Stimulated activated CD8-positive, alpha-beta memory T cell treated with anti-CD3 and anti-CD28 coated beads, Interleukin-15, amount 100 ng/mL, for 4 hours (primary cell): Measurements from ENCODE around the gene ZC3H14.

ENCODE experiments used
- DNase-seq, 2 donors: peaks; one replicate each; pipeline ENCODE4 v3.0.0-alpha.2; 2020; ENCODE audit warnings: low read depth in 2 of 2

ZC3H14 gene

DNA sequence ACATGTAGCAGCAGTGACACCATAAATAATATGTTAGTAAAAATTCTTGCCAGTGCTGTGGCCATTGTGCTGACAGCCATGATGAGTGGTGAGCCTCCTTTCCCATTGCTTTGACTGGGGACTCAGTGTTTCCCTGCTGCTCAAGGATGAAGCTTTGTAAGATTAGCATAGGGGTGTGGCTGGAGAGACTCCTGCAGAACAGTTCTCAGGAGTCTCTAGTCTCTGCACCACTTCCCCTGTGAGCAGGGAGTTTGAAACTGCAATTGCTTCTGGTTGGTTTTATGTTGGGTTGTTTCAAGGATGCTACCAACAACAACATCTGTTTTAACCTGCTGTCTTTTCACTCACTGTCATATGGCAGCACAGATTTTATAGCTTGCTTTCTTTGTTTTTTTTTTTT is 41.4 kb downstream of the ZC3H14 start:
- no peak for DNase-seq

DNA sequence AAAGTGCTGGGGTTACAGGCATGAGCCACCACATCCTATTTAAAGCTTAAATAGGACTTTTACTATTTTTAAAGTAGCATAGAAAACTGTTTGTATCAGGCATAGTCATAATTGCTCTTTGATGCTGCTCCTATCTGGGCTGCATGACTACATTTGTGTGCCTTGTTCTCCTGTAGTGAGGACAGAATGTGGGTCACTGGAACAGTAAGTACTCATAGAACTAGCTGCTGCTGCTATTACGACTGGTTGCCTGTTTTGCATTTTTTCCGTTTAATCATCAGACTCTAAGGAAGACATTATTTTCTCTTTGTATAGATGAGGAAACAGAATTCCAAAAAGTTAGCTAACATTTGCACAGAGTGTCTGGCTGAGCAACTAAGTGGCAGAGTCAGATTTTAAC is 42.8 kb downstream of the ZC3H14 start:
- DNase-seq: no peak

DNA sequence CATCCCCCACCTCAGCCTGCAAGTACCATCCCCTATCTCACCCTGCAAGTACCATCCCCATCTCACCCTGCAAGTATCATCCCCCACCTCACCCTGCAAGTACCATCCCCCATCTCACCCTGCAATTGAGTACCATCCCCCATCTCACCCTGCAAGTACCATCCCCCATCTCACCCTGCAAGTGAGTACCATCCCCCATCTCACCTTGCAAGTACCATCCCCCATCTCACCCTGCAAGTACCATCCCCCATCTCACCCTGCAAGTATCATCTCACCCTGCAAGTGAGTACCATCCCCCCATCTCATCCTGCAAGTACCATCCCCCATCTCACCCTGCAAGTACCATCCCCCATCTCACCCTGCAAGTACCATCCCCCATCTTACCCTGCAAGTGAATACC is 45.0 kb downstream of the ZC3H14 start:
- DNase-seq: no peak

DNA sequence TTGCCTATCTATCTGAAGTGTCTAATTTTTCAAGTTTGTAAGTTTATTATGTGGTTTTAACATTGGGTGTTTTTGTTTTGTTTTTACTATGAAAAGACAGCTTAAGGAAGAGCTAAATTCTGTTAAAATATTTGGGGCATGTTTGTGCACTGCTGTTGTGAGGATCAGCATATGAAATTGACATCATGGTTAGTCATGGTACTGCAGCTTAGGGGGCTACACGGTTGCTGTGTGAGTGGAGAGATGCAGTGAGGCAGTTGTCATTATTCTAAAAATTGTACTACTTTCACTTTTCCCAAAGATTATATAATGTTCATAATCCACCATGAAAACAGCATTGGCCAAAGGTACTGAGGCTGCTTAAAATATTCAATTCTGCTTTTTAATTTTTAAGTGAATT is 49.0 kb downstream of the ZC3H14 start:
- DNase-seq: no peak

DNA sequence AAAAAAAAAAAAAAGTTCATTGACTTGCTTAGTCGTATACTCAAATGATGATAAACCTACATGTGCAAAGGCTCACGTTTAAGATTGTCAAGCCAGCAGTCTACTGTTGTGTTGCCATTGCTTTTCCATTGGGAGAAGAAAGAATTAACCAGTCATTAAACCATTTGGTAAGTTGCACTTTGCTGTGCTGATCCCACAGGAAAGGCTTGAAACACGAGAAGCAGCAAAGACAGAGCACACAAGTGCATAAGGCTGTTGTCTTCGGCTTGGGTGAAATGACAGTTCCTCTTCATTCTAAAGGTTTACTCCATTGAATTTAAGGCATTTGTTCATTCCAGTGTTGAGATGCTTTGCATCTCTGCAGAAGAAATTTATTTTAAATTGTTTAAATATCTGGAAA is 50.1 kb downstream of the ZC3H14 start:
- no peak for DNase-seq

DNA sequence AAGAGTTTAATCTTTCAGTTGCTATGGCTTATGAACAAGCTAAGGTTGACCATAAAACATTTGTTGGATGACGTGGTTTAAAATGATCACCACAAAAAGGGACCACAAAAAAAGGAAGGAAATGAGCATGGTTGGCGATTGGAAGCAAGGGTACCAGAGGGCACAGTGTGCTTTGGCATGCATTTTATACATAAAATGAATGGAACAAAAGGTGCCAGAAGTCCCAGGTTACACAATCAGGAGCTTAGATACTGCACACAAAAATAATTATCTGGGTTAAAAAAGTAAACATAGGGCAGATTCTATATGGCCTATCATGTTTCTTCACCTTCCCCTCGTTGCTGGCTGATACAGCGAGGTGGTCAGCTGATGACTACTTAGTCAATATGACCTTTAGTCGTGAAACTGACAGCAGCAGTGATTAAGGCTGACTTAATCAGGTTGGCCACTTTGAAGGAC is 50.7 kb downstream of the ZC3H14 start:
- DNase-seq: no peak

DNA sequence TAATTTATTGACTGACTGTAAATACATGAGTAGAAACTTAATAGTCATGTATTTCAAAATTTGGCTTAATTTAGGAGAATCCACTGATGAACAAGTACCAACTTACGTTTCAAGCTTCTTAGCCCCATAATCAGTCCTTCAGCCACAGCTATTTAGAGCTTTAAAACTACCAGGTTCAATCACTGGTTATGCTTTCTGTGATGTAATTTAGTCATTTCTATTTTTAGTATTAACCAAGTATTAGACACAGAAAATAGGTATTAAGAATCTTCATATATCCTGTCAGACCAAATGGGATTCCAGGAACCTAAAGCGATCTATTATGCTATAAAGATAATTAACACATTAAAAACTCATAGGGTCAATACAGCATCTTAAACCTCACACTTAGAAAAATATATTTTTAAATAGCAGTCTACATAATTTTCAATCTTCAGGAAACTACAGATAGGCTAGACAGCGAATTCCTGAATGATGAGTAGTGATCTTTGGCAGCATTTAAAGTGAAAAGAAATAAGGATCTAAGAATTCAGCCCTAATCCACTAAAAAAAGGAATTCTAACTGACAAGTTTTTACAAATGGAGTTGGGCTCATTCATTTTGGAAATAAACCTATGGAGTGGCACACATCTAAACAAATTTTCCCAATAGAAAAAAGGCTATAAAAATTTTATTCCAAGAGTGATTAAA is 51.5 kb downstream of the ZC3H14 start:
- no peak for DNase-seq

DNA sequence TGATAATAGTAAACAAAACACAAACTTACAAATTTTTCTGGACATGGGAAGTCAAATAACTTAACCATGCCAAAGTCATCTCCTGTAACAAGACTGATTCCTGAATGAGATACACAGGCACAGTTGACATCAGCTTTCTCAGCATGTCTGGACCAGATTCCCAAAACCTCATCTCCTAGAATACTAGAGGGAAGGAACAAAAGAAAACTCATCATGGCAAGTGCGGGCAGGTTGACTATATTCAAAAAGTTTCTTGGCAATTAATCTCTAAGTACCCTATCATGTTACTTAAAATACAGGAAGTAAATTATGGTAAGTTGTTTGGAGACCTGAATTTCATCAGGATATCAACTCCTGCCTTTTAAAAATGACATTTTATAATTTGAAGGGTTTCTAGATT is 53.9 kb downstream of the ZC3H14 start:
- no peak for DNase-seq

DNA sequence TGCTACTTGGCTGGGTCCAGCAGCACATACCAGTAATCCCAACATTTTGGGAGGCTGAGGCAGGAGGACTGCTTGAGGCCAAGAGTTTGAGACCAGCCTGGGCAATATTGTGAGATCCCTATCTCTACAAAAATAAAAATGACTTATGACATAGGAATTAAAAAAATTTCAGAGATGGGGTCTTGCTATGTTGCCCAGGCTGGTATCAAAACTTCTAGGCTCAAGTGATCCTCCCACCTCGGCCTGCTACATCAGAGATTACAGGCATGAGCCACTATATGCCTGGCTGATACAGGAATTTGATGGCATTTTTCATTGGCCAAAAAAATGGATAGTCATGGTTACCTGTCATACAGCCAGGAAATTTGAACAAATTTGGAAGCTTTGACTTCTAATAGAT is 54.6 kb downstream of the ZC3H14 start:
- DNase-seq: no peak

DNA sequence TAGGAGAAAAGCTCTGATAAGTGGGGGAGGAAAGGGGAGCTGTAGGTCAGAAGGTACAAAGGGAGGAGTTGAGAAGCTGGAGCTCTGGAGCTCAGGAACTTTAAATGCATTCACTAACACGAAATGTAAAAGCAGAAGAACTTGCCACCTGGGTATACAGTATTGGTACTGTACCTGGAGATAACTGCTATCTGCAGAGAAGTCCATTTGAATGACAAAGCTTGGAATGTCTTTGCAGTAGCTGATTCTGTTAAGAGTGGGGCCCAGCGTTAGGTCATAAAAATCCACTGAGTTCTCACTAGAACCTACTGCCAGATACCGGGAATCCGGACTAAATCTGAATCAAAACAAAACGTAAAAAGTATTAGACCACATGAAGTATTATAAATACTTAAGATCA is 55.6 kb downstream of the ZC3H14 start:
- DNase-seq: no peak

DNA sequence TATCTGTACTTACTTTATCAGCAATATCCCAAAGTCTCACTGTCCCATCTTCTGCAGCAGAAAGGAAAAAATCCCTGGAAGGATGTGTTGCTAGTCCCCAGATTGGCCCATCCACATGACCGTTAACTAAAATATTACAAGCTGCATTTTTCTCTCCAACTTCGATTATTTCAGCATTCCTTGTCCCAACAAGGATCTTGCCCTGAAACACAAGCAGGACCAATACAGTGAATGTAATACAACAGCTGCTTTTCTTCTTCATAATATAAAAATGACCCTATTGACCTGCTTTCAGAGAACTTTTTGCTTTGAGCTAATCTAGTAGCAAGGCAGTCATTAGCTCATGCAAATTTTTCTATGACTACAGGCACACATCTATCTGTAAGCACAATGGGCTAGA is 58.3 kb downstream of the ZC3H14 start:
- no peak for DNase-seq

DNA sequence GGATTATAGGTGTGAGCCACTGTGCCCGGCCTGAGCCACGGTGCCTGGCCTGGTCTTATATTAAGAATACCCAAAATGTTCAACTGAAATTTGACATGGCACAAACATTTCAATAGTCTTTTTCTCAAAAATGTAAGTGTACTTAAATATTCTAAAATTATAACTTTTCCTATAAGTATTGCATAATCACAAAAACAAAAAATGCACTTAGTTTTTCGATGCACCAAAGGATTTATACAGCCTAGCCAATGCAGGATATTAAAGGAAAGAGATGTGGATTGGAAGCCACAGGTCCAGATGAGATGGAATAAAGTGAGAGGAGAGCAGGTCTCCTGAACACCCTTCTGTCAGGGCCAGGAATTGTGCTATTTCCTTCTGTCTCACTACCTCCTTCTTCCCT is 62.8 kb downstream of the ZC3H14 start:
- DNase-seq: no peak

DNA sequence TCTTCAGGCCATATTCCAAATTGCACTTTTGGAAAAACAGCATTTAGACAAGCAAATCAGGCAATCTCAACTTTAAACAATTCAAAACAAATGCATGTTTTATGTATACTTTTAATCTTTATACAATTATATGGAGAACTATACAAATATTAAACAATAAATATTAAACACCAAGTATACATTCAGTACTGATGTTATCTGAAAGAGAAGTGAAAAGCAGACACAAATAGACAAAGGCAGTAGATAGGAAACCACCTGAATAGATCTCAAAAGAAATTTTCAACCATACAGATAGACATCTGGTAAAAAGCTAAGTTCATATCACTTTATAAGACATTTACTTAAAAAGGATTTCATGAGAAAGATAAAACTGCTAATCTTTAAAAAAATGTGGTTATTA is 65.2 kb downstream of the ZC3H14 start:
- DNase-seq: no peak

DNA sequence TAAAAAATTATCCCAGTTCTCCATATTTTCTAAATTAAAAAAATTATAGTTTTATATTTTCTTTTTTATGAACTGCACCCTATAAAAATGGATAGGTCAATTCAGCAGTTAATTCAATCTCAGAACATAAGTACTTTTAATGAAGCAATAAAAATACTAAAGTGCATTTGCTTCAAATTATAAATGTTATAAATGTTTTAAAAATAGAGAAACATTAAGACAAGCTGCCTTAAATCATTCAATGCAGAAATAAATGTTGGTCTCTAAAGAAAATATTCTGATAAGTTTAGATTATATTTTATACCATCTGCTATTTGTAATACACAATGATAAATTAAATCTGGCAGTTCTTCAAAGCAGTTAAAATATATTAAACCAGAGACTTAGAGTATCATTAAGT is 65.6 kb downstream of the ZC3H14 start:
- DNase-seq: no peak

DNA sequence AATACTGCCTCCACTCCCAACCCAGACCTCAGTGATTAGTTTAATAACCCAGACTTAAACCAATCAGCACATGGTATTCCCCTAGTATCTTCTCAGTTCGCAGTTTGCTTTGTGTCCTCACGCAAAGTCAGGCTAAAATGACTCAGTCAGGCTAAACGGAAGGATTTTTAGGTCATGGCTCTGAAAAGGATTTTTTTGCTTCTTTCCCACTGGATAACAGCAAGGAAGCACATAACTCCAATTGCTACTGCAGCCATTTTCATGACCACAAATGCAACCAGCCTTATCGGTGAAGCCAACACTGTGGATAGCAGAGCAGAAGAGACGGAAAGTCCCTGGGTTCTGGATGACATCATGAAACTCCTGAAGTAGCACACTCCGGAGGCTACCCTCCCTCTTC is 67.7 kb downstream of the ZC3H14 start:
- no peak for DNase-seq

DNA sequence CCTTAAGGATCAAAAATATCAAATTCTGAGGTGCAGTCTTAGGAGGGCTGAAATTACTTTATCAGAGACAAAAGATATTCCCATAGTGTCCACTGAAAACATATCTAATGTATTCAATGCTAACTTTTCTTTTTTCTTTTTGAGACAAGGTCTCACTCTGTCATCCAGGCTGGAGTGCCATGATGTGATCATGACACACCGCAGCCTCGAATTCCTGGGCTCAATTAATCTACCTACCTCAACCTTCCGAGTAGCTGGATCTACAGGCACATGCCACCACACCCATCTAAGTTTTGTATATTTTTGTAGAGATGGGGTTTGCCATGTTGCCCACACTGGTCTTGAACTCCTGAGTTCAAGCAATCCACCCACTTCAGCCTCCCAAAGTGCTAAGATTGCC is 68.3 kb downstream of the ZC3H14 start:
- DNase-seq: no peak

DNA sequence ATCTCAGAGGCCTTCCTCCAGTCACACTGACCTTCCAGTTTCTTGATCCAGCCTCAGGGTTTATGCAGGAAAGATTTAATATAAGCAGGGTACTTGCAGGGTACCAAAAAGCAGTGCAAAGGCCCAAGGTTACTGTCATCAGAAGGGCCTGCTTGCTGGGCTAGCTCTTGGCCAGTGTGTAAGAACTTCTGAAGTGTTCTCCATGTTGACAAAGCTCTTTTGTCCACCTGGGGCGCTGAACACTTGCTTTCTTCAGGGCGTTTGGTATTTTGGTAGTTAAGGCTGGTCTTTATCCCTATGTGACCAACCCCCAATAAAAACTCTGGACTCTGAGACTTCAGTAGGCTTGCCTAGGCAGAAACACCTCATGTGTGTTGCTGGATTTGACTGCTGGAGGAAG is 69.7 kb downstream of the ZC3H14 start:
- no peak for DNase-seq

DNA sequence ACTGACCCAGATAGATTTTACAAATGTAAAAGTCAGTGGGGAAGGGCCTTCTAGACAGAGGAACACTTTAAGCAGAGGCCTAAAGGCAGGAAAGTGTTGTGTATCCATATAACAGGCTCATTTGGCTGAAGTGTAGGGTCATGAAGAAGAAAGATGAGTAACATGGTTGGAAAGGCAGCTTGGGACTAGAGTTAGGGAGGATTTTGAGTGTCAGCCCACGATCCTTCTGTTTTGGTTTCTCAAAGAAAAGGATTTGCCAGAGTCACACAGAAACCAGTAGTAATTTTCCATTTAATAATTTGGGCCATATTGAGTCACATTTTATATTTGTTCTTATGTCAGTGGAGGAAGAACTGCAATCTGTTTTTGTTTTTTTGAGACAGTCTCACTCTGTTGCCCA is 76.4 kb downstream of the ZC3H14 start:
- no peak for DNase-seq

DNA sequence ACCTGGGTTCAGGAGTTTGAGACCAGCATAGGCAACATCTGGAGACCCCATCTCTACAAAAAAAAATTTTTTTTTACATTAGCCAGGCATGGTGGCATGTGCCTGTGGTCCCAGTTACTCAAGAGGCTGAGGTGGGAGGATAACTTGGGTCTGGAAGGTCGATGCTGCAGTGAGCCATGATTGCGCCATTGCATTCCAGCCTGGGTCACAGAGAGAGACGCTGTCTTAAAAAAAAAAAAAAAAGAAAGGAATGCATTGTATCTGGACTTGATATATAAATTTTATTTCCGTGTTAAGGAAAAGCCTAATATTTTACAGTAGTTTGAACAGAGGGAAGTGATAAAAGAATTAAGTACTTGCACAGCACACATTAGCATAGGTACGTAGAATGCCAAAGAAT is 97.2 kb downstream of the ZC3H14 start:
- DNase-seq: no peak

DNA sequence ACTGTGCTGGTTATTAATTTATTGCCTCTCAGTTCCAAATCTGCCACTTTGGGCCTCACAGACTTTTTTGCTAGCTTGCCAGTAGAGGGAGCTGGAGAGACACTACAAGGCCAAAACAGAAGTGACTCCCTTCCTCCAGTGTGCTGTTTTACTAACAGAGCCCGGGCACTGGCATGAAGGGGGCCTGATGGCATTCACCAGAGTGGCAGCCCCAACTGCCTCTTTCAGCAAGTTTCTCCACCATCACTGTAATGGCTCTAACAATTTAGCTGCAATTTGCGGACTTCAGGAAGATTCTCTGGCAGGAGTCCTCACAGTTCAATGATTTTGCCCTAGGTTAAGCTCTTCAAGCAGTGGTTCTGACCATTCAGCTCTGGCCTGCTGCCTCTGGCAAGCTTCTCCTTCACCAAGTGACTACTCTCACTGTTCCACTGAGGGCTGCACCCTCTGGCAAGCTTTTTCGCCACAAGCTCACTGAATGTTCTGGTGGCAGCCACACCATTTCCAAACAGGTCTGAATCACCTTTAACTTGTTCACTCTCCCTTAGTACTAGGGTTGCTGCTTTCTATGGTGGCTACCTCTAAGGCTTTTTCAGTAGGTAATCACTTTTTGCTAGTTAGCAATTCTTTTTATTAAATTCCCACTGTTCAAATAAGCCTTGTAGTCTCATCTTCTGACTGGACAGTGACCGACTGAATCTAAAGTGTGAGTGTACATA is 104.9 kb downstream of the ZC3H14 start:
- DNase-seq: peak in 1 of 2 donors; percentile 8

DNA sequence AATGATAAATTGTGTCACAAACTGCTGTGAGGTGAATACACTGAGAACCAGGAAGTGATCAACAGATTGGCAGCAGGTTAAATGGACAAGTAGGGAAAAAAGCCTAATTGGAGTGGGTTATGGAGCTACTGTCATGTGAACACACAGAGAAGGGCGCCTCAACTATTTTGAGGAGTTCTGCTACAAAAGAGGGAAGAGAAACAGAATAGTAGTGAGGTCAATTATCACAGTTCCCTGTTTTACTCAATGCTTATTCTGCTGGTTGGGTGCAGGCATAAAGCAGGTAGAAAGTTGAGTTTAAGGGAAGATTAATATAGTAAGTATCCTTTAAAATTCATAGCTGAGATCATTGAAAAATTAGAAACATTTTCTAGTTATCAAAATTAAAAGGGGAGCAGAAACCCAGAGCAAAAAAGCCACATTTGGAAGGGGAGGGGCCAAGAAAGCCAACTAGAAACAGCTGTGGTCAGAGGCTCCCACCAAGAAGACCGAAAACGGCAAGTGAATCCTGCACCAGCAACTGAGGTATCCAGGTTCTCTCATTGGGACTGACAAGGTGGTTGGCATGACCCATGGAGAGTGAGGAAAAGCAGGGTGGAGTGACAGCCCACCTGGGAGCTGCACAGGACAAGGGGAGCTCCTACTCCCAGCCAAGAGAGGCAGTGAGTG is 105.7 kb downstream of the ZC3H14 start:
- no peak for DNase-seq

DNA sequence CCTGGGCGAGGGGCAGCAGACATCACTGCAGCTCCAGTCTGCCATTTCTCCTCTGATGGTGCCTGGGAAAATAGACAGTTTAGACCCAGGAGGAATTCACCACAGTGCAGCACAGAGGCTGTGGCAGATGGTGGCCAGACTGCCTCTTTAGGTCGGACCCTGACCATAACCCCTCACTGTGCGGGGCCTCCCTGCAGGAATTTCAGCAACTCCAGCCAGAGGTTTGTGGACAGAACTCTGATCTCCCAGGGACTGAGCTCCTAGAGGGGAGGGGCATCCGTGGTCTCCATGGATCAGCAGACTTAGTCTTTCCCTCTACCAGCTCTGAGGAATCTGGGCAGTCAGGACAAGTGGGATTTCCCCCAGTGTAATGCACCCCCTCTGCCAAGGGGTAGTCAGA is 106.5 kb downstream of the ZC3H14 start:
- DNase-seq: no peak
